Activated CD4-positive, alpha-beta T cell treated with anti-CD3 and anti-CD28 coated beads for 4 hours (primary cell): ENCODE results near the gene NBEAL1.
"Not testable (repeated sequence)": the region's sequence is repeated elsewhere in the genome, so short reads cannot be mapped to it uniquely, and the experiment has no call there.

Experiments
- DNase-seq, 2 donors: peaks; one replicate each; pipeline ENCODE4 v3.0.0-alpha.2; 2020

Gene NBEAL1

GRCh38 chr2:203040966-203041521, 26.4 kb downstream of the NBEAL1 start:
- DNase-seq: no peak

GRCh38 chr2:203042178-203042577, 27.5 kb downstream of the NBEAL1 start:
- no peak for DNase-seq

- DNase-seq: no peak
Measured at GRCh38 chr2:203043226-203043625, 28.6 kb downstream of the NBEAL1 start.

- DNase-seq: no peak
Measured at GRCh38 chr2:203045867-203046266, 31.2 kb downstream of the NBEAL1 start.

GRCh38 chr2:203052539-203052938, 37.9 kb downstream of the NBEAL1 start:
- no peak for DNase-seq

- DNase-seq: no peak
Measured at GRCh38 chr2:203059567-203060240, 45.0 kb downstream of the NBEAL1 start.

- no peak for DNase-seq
Measured at GRCh38 chr2:203061346-203061745, 46.7 kb downstream of the NBEAL1 start.

GRCh38 chr2:203062126-203062525, 47.5 kb downstream of the NBEAL1 start:
- DNase-seq: no peak

GRCh38 chr2:203066519-203067091, 51.9 kb downstream of the NBEAL1 start:
- DNase-seq: not testable (repeated sequence)

- no peak for DNase-seq
Measured at GRCh38 chr2:203070701-203071100, 56.0 kb downstream of the NBEAL1 start.

- DNase-seq: no peak
Measured at GRCh38 chr2:203071148-203071547, 56.5 kb downstream of the NBEAL1 start.

GRCh38 chr2:203072371-203072770, 57.7 kb downstream of the NBEAL1 start:
- no peak for DNase-seq

GRCh38 chr2:203077451-203077850, 62.8 kb downstream of the NBEAL1 start:
- DNase-seq: no peak

GRCh38 chr2:203080447-203081045, 65.9 kb downstream of the NBEAL1 start:
- DNase-seq: no peak

- DNase-seq: no peak
Measured at GRCh38 chr2:203083328-203083727, 68.7 kb downstream of the NBEAL1 start.

- not testable (repeated sequence) for DNase-seq
Measured at GRCh38 chr2:203086381-203086780, 71.7 kb downstream of the NBEAL1 start.

GRCh38 chr2:203090721-203091120, 76.0 kb downstream of the NBEAL1 start:
- DNase-seq: not testable (repeated sequence)

GRCh38 chr2:203097735-203098134, 83.1 kb downstream of the NBEAL1 start:
- DNase-seq: no peak

GRCh38 chr2:203102357-203102756, 87.7 kb downstream of the NBEAL1 start:
- not testable (repeated sequence) for DNase-seq

- no peak for DNase-seq
Measured at GRCh38 chr2:203104273-203104672, 89.6 kb downstream of the NBEAL1 start.

- DNase-seq: no peak
Measured at GRCh38 chr2:203105996-203106395, 91.3 kb downstream of the NBEAL1 start.

GRCh38 chr2:203110496-203110895, 95.8 kb downstream of the NBEAL1 start:
- not testable (repeated sequence) for DNase-seq

GRCh38 chr2:203112342-203112741, 97.7 kb downstream of the NBEAL1 start:
- no peak for DNase-seq

GRCh38 chr2:203115201-203115700, 100.6 kb downstream of the NBEAL1 start:
- not testable (repeated sequence) for DNase-seq
